Jurkat, Clone E6-1 (cell line): ENCODE measurements around the gene RAMP3.

ENCODE experiments used
- DNase-seq: peaks from one replicate; pipeline ENCODE4 v3.0.0-alpha.2; 2011; ENCODE audit warnings: low read depth, low spot score
- H3K4me3 ChIP-seq: 2 replicates; pipeline ENCODE4 v1.5.1; 2011; ENCODE audit warnings: mild to moderate bottlenecking, low read length, control low read depth, moderate library complexity

RAMP3 gene

DNA sequence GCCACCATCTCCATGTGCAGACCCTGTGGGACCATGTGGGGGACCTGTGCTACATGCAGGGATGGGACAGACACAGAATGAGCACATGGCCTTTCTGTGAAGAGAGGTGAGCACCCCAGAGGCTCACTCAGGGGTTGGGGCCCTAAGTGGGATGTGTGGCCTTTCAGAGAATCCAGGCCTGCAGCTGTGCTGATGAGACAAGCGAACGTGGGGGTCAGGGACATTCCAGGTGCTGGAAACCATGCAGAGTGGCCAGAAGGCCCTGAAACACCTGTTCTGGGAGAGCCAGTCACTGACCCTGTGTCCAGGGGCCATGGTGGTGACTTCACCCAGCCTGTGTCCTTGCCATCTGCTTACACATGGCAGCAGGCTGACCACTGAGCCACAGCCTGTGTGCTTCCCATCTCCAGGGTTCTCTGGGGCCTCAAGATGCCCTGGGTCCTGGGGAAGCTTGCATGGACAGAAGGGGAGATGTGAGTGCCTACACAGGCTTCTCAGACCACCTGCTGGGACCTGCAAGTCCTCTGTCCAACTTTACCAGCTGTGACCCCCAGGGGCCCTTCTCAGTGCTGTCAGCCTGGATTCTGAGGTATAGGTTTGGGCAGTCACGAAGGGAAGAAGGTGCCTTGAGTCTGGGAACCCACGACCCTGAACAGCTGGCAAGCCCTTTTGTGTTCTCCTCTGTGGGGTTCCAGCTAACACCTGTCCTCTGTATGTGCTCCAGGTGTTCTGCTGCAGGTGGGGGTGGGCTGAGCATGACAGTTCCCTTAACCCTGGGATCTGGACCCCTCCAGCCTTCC is 17.6 kb downstream of the RAMP3 start:
- DNase-seq, result no peak
- no peak overlapping the region for H3K4me3 ChIP-seq

DNA sequence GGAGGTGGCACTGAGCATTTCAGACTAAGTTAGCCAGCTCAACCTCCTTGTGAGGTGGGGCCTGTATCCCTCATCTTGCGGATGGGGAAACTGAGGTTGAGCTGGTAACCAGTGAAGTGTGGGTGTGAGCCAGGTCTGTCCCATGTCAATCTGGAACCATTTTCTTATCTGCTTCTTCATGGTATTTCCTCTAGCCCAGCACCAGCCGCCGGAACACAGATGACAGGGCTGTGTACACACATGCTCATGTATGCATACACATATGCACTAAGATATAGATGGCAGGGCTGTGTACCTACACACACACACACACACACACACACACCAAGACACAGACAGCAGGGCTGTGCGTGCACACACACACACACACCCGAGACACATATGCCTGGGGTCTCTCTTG is 18.5 kb downstream of the RAMP3 start:
- H3K4me3 ChIP-seq, result no peak overlapping the region
- no peak for DNase-seq

- no peak for DNase-seq
- no peak overlapping the region for H3K4me3 ChIP-seq
These were observed 19.5 kb downstream of the RAMP3 start for GRCh38 chr7:45176886-45177731.

DNA sequence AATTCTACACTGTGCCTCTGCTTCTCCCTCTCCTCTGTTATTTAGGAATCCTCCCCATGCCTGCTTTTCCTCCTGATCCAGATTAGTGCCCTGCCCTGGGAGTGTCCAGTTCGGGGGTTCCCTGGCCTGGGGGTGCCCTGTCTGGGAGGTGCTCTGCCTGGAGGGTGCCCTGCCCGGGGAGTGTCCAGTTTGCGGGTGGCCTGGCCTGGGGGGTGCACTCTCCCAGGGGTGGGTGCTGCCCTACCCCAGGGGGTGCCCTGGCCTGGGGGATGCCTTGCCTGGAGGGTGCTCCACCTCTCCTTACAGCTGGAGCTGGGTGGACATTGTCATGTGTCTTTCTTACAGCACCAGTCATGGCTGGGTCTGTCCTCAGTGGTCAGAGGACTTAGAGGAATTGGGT is 20.2 kb downstream of the RAMP3 start:
- no peak for DNase-seq
- H3K4me3 ChIP-seq, result no peak overlapping the region

- no peak for DNase-seq
- no peak overlapping the region for H3K4me3 ChIP-seq
These were observed 20.9 kb downstream of the RAMP3 start for GRCh38 chr7:45178241-45179225.

DNA sequence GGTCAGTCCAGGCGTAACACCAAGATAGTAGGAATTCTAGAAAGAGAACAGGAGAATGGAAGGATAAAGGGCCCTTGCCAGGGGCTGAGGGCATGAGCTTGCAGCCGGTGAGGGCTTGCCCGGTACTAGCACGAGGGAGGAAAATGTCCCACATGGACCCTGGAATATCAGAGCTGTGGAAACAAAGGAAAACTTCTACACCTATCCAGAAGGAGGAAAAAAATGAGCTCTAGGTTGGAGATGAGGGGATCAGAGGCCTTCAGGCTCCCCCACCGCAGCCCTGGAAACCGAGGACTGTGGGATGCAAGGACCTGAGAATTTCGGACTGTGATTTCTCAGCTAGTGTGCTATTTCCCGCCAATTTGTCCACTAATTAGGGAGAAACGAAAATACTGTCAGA is 22.1 kb downstream of the RAMP3 start:
- H3K4me3 ChIP-seq, result no peak overlapping the region

DNA sequence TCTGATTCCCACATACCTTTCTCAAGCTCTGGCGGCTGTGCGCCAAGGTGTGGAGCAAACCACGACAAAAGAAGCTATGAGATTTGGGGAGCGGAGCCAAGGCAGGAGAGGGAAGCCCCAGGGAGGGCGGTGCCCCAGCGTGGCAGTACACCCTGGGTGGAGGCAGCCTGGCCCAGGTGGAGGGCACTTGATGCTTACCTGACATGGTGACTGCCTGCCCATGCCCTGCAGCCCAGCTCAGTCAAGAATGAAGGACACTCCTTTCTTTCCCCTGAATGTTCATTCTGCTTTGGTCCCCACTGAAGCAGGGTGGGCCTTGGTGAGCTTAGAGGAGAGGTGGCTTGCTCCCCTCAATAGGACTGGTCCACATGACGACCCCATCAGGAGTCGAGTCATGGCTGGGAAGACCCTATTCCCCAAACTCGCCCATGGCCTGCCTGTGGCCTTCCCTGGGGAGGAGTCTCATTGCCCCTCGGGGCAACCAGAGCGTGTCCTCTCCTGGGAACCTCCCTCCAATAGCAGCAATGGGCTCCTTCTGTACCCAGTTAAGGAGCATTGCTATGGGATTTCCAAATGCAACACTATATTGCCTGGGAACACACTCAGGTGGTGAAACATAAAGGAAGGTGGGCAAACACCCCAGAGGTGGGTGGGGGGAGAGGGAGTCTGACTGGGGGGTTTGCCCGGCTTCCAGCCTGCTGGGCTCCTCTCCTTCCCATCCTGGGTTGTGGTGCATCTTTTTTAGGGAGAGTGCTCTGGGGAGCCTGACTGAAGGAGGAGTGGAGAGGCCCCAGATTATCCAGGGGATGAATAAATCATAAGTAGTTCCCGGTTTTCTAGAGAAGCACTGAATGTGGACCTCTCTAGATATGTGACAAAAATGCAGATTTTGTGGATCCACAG is 22.7 kb downstream of the RAMP3 start:
- no peak overlapping the region for H3K4me3 ChIP-seq
- no peak for DNase-seq

More for the DNA sequence above, 22.1 kb downstream of the RAMP3 start:
- no peak for DNase-seq

DNA sequence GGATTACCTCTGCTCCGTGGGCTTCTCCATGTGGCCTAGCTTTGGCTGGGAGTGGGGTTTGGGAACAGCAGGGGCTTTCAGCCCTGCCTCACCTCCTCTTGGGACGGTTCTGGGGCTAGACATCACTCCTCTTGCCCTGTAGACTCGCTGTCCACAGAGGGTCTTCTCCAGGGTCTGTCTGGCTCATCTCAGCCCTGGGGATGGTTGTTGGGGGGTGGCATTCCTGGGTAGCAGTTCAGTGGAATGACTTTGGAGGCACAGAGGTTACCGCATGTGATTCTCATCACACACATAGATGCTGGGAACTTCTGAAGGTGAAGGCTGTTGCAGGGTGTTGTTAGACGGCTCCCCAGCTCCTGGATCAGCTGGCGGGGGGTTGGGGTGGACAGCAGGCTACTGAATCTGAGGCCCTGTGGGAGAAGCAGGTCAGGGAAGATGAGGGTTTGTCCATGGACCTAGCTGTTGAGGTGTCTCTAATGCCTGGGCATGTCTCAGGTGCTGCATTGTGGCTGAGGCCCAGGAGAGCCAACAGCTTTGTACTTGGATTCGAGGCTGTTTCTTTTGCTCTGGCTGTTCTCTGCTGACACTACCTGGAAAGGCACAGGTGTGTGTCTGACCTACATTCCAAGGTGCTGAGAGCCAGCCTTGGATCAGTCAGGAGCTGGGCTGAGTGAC is 23.8 kb downstream of the RAMP3 start:
- H3K4me3 ChIP-seq, result no peak overlapping the region
- DNase-seq, result no peak

- no peak for DNase-seq
- H3K4me3 ChIP-seq, result no peak overlapping the region
These were observed 24.6 kb downstream of the RAMP3 start for GRCh38 chr7:45181991-45182855.

DNA sequence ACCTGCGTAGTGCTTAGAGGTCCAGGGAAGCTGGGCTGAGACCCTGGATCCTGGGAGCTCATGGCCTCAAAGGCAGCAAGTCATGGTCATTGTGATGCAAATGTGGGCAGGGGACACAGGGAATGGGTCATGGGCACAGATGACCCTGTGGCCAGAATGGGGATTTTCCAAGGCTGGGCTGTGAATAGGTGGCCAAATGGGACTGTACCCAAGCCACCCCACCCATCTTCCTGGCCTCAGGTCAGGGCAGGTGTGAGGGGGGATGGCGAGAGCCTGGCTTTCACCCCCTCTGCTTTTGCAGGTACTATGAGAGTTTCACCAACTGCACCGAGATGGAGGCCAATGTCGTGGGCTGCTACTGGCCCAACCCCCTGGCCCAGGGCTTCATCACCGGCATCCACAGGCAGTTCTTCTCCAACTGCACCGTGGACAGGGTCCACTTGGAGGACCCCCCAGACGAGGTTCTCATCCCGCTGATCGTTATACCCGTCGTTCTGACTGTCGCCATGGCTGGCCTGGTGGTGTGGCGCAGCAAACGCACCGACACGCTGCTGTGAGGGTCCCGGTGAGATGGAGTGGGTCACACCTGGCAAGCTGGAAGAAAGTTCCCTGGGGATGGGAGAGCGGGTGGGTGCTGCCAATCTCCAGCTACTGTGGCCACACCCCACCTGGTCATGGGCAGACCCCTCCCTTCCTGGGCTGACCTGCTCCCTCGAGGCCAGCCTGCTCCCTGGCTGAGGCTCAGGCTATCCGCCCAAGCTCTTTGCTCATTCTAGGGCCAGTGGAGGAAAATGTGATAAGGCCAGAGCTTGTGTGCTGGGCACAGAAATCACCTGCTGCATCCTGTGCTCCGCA is 25.5 kb downstream of the RAMP3 start:
- no peak for DNase-seq
- H3K4me3 ChIP-seq, result no peak overlapping the region

GRCh38 chr7:45183711-45184210 is 26.2 kb downstream of the RAMP3 start:
- DNase-seq, result no peak

GRCh38 chr7:45184326-45185027 is 26.9 kb downstream of the RAMP3 start:
- DNase-seq, result no peak
- no peak overlapping the region for H3K4me3 ChIP-seq

More at GRCh38 chr7:45183711-45184210, 26.2 kb downstream of the RAMP3 start:
- no peak overlapping the region for H3K4me3 ChIP-seq

- H3K4me3 ChIP-seq, result no peak overlapping the region
- DNase-seq, result no peak
These were observed 27.7 kb downstream of the RAMP3 start for GRCh38 chr7:45185028-45185863.

DNA sequence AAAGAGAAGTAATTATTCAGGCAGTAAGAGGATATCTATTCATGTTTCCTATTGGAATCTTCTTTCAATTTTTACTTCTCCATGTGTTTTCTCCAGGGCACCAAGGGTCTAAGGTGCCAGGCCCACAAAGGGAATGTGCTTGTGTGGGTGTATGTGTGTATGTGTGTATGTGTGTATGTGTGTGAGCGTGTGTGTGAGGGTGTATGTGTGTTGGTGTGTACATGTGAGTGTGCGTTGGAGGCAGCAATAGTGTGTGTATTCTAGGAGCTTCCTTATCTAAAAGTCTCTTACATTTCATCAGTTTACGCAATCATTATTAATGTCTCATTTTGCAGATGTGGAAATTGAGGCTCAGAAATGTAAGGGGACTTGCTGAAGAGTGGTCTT is 28.3 kb downstream of the RAMP3 start:
- no peak overlapping the region for H3K4me3 ChIP-seq
- DNase-seq, result no peak
